WTC11 (cell line): ENCODE measurements around the gene SAMD9. TPM values are rescaled to one million over a fixed set of nuclear protein-coding genes. Genes with fewer than 3 reads are reported as not detected.

Source experiments
- ATAC-seq: fragments of 200-7000 bp; cut with Tn5 transposase; 2 replicates; pipeline ENCODE4 v1.10.0; 2021; ENCODE audit warnings: mild to moderate bottlenecking, moderate library complexity
- CTCF ChIA-PET: fragments of 300-600 bp; sonication (Branson Sonifier 250); formaldehyde crosslinking; loops from one replicate; lab custom pipeline; 2021; ENCODE audit warnings: antibody characterized with exemption; lab: Charles Lee
- POLR2A ChIA-PET: fragments of 350-600 bp; sonication (Branson Sonifier 250); formaldehyde crosslinking; loops from one replicate; lab custom pipeline; 2021; ENCODE audit warnings: antibody characterized with exemption; lab: Charles Lee
- DNase-seq: peaks from one replicate; pipeline ENCODE4 v3.0.0; 2021; ENCODE audit warnings: low spot score
- H3K27ac Mint-ChIP-seq: 2 replicates; pipeline ENCODE4 v1.8.0; 2021; ENCODE audit warnings: mixed read lengths
- H3K27me3 Mint-ChIP-seq: 2 replicates; pipeline ENCODE4 v1.8.0; 2021; ENCODE audit warnings: low read depth, mild to moderate bottlenecking, moderate library complexity, mixed read lengths
- H3K36me3 Mint-ChIP-seq: 2 replicates; pipeline ENCODE4 v1.8.0; 2021; ENCODE audit warnings: mixed read lengths
- H3K4me1 Mint-ChIP-seq: 2 replicates; pipeline ENCODE4 v1.8.0; 2022; ENCODE audit warnings: mixed read lengths
- H3K4me3 Mint-ChIP-seq: 2 replicates; pipeline ENCODE4 v1.8.0; 2021; ENCODE audit warnings: mild to moderate bottlenecking, moderate library complexity, mixed read lengths
- H3K9me3 Mint-ChIP-seq: 2 replicates; pipeline ENCODE4 v1.8.0; 2021; ENCODE audit warnings: mixed read lengths
- AFF4 ChIP-seq: sonication (generic); formaldehyde crosslinking; IDR thresholded peaks from 2 replicates; pipeline ENCODE4 v1.8.1; 2023; ENCODE audit warnings: mild to moderate bottlenecking, missing genetic modification reagents, borderline replicate concordance
- ATF2 ChIP-seq: sonication (generic); formaldehyde crosslinking; IDR thresholded peaks from 2 replicates; pipeline ENCODE4 v1.8.1; 2022; ENCODE audit warnings: low read depth, missing genetic modification reagents, borderline replicate concordance
- ATF3 ChIP-seq: sonication (generic); formaldehyde crosslinking; conservative IDR thresholded peaks from 2 replicates; pipeline ENCODE4 v1.8.1; 2022; ENCODE audit warnings: mild to moderate bottlenecking, missing genetic modification reagents
- CREM ChIP-seq: sonication (generic); formaldehyde crosslinking; IDR thresholded peaks from 2 replicates; pipeline ENCODE4 v1.8.1; 2022; ENCODE audit warnings: mild to moderate bottlenecking, missing genetic modification reagents, moderate library complexity
- E2F1 ChIP-seq: sonication (generic); formaldehyde crosslinking; IDR thresholded peaks from 2 replicates; pipeline ENCODE4 v1.8.0; 2022; ENCODE audit warnings: mild to moderate bottlenecking, missing genetic modification reagents
- ELF4 ChIP-seq: sonication (generic); formaldehyde crosslinking; IDR thresholded peaks from 2 replicates; pipeline ENCODE4 v1.8.1; 2022; ENCODE audit warnings: low read depth, mild to moderate bottlenecking, moderate library complexity, missing genetic modification reagents
- FOXJ3 ChIP-seq: sonication (generic); formaldehyde crosslinking; IDR thresholded peaks from 2 replicates; pipeline ENCODE4 v1.9.0; 2021; ENCODE audit warnings: missing genetic modification reagents, mild to moderate bottlenecking, borderline replicate concordance
- FOXP4 ChIP-seq: sonication (generic); formaldehyde crosslinking; IDR thresholded peaks from 2 replicates; pipeline ENCODE4 v1.8.0; 2022; ENCODE audit warnings: mild to moderate bottlenecking, missing genetic modification reagents
- GABPB1 ChIP-seq: sonication (generic); formaldehyde crosslinking; IDR thresholded peaks from 2 replicates; pipeline ENCODE4 v1.8.1; 2023; ENCODE audit warnings: mild to moderate bottlenecking, missing genetic modification reagents
- KAT7 ChIP-seq: sonication (generic); formaldehyde crosslinking; IDR thresholded peaks from 2 replicates; pipeline ENCODE4 v1.8.1; 2023; ENCODE audit warnings: missing genetic modification reagents, mild to moderate bottlenecking, borderline replicate concordance
- MXD4 ChIP-seq: fragments of 250-450 bp; sonication (Bioruptor Pico); IDR thresholded peaks from 2 replicates; pipeline ENCODE4 v1.8.0; 2021; ENCODE audit warnings: mild to moderate bottlenecking, moderate library complexity, borderline replicate concordance
- NR3C1 ChIP-seq: sonication (generic); formaldehyde crosslinking; conservative IDR thresholded peaks from 2 replicates; pipeline ENCODE4 v1.8.1; 2023; ENCODE audit warnings: low read depth, mild to moderate bottlenecking, missing genetic modification reagents
- PREB ChIP-seq: sonication (generic); formaldehyde crosslinking; IDR thresholded peaks from 2 replicates; pipeline ENCODE4 v1.8.1; 2022; ENCODE audit warnings: mild to moderate bottlenecking, missing genetic modification reagents, moderate library complexity, borderline replicate concordance
- TCF7 ChIP-seq: sonication (generic); formaldehyde crosslinking; IDR thresholded peaks from 2 replicates; pipeline ENCODE4 v1.8.0; 2022; ENCODE audit warnings: mild to moderate bottlenecking, low read depth, missing genetic modification reagents, moderate library complexity
- TEAD1 ChIP-seq: sonication (generic); formaldehyde crosslinking; IDR thresholded peaks from 2 replicates; pipeline ENCODE4 v1.8.0; 2022; ENCODE audit warnings: mild to moderate bottlenecking, missing genetic modification reagents
- ZBTB43 ChIP-seq: sonication (generic); formaldehyde crosslinking; IDR thresholded peaks from 2 replicates; pipeline ENCODE4 v1.8.1; 2023; ENCODE audit warnings: mild to moderate bottlenecking, missing genetic modification reagents
- ZNF281 ChIP-seq: sonication (generic); formaldehyde crosslinking; IDR thresholded peaks from 2 replicates; pipeline ENCODE4 v1.8.0; 2023; ENCODE audit warnings: mild to moderate bottlenecking, missing genetic modification reagents
- ZNF416 ChIP-seq: fragments of 250-450 bp; sonication (Bioruptor Pico); IDR thresholded peaks from 2 replicates; pipeline ENCODE4 v1.9.0; 2021; ENCODE audit warnings: mild to moderate bottlenecking, inconsistent platforms
- ZNF423 ChIP-seq: fragments of 250-450 bp; sonication (Bioruptor Pico); IDR thresholded peaks from 2 replicates; pipeline ENCODE4 v2.1.2; 2022; ENCODE audit warnings: mild to moderate bottlenecking, moderate library complexity
- ZNF512 ChIP-seq: sonication (generic); formaldehyde crosslinking; IDR thresholded peaks from 2 replicates; pipeline ENCODE4 v1.8.1; 2022; ENCODE audit warnings: missing genetic modification reagents, borderline replicate concordance
- total RNA-seq: library from RNA; stranded (reverse); gene quantifications from 3 replicates; pipeline ENCODE4 v1.2.3, GENCODE V29; 2021

SAMD9 gene
- total RNA-seq, 1 experiment from 2014 or later = 0.11 TPM

- TF ChIP-seq PREB (CRISPR knock-in tag) = no peak
- TF ChIP-seq AFF4 (CRISPR knock-in tag) = no peak
- TF ChIP-seq KAT7 (CRISPR knock-in tag) = no peak
- no peak for TF ChIP-seq ZNF423 (CRISPR knock-in tag)
- TF ChIP-seq ATF3 (CRISPR knock-in tag) = no peak
- TF ChIP-seq ZNF281 (CRISPR knock-in tag) = no peak
- TF ChIP-seq TCF7 (CRISPR knock-in tag) = no peak
- no peak for TF ChIP-seq E2F1 (CRISPR knock-in tag)
- TF ChIP-seq ZNF512 (CRISPR knock-in tag) = no peak
- no peak for TF ChIP-seq ZBTB43 (CRISPR knock-in tag)
- TF ChIP-seq MXD4 (CRISPR knock-in tag) = no peak
- TF ChIP-seq, all 79 proteins: peak for 0
Measured at GRCh38 chr7:93142127-93142526, 24.3 kb upstream of the SAMD9 start (continued).

GRCh38 chr7:93140582-93141191, 22.9 kb upstream of the SAMD9 start:
- Mint-ChIP-seq H3K9me3 (no peaks in the 10 kb centered on the region), H3K27me3 (peaks cover 2% of the 10 kb centered on the region; the same call in 1 of the 2 replicates), H3K36me3 (no peaks in the 10 kb centered on the region), H3K4me1 (no peaks in the 10 kb centered on the region), H3K4me3 (no peak overlapping the region), H3K27ac (no peak overlapping the region)
- DNase-seq (no peak), ATAC-seq (no peak)
- CTCF ChIA-PET = no interaction called here
- POLR2A ChIA-PET = no interaction called here
- TF ChIP-seq NR3C1 (CRISPR knock-in tag) = no peak
- no peak for TF ChIP-seq CREM (CRISPR knock-in tag)
- TF ChIP-seq ZNF416 (CRISPR knock-in tag) = no peak
- no peak for TF ChIP-seq FOXJ3 (CRISPR knock-in tag)
- TF ChIP-seq FOXP4 (CRISPR knock-in tag) = no peak
- no peak for TF ChIP-seq ELF4 (CRISPR knock-in tag)
- no peak for TF ChIP-seq TEAD1 (CRISPR knock-in tag)
- no peak for TF ChIP-seq ATF2
- no peak for TF ChIP-seq GABPB1
